GM18507 (cell line): Measurements from ENCODE around the gene COPS9.

Experiments
- DNase-seq: peaks from one replicate; pipeline ENCODE4 v3.0.0; 2011; ENCODE audit warnings: low read depth; ENCODE audit not compliant: insufficient read length; ENCODE audit errors: extremely low spot score
- FAIRE-seq: peaks from 2 replicates; lab custom pipeline; 2011; peaks lifted over from hg19 to GRCh38; lab: Jason Lieb, UNC

The COPS9 gene

GRCh38 chr2:240124651-240125030 lies 11.5 kb downstream of the COPS9 start:
- DNase-seq (no peak), FAIRE-seq (no peak)

GRCh38 chr2:240123821-240124650 lies 12.1 kb downstream of the COPS9 start:
- DNase-seq (no peak), FAIRE-seq (no peak)

- no peak for DNase-seq
- no peak for FAIRE-seq
Observed at GRCh38 chr2:240121675-240122074, 14.4 kb downstream of the COPS9 start.

- FAIRE-seq (no peak), DNase-seq (no peak)
Observed at GRCh38 chr2:240121190-240121589, 14.9 kb downstream of the COPS9 start.

GRCh38 chr2:240114233-240114632 lies 21.9 kb downstream of the COPS9 start:
- no peak for DNase-seq
- FAIRE-seq, result no peak

DNA sequence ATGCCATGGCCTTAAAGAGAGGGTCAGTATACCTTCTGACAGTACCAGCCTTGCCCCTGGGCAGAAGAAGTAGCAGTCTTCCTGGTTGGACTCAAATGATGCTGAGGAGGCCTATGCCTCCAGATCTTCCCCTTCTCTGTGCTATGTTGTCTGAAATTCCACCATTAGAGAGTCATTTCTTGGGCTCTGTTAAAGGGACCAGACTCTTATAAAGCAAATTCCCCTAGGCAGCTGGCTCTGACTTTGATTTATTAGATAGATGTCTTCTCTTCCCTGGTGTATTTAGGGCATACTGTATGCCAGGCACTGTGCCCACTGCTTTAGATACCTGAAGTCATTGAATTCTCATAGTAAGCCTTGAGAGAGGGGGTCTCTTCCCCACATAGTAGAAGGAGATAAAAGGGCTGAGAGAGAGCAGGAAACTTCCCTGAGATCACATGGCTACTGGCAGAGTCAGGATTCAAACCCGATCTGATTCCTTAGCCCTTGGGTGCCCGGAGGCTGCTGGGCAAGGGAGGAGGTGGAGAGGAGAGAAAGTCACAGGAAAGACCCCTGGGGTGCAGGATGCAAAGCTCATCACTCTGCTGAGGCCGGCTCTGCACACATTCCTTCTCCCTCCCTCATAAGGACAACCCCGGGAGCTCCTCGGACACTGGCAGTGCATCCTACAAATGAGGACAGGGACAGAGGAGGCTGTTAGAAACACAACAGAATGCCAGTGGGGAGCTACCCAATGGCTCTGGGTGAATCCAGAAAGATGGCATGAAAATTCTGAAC lies 23.0 kb downstream of the COPS9 start:
- DNase-seq (no peak), FAIRE-seq (no peak)

- FAIRE-seq, result no peak
Observed at GRCh38 chr2:240111253-240111652, 24.9 kb downstream of the COPS9 start.

GRCh38 chr2:240109386-240109785 lies 26.7 kb downstream of the COPS9 start:
- FAIRE-seq, result no peak

More at GRCh38 chr2:240111253-240111652, 24.9 kb downstream of the COPS9 start:
- DNase-seq, result no peak

GRCh38 chr2:240107477-240107796 lies 28.7 kb downstream of the COPS9 start:
- DNase-seq, result no peak
- no peak for FAIRE-seq

More at GRCh38 chr2:240109386-240109785, 26.7 kb downstream of the COPS9 start:
- DNase-seq, result no peak

DNA sequence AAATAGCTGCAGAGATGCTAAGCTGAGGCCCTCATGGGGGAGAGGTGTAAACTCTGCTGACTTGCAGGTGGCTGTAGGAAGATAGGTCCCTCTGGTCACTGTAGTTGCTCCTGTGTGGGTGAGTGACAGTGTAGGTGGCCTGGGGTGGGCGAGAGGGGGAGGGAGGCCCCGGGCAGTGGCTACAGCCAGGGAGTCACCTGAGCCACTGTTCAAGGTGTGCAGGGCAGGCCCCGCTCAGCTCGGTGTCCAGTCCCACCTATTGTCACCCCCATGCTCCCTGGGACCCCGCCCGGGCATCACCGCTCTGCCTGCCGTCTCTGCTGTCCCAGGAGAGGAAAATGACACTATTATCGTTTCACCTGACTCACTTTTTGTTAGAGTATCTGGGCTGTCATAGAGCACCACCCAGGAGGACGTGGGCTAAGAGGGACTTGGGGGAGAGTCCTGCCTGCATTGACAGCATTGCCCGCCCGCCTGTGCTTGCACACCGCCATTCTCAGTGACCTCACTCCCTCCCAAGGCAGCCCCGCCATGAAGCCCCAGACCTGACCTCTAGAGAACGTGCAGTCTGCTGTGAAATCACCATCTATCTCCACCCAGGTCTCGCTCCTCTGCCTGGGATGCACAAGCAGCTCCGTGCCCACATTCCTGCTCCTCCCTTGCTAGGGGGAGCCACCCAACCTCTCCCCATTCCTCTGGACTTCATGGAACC lies 29.2 kb downstream of the COPS9 start:
- DNase-seq (no peak), FAIRE-seq (no peak)

GRCh38 chr2:240105982-240106381 lies 30.1 kb downstream of the COPS9 start:
- DNase-seq, result no peak
- no peak for FAIRE-seq

DNA sequence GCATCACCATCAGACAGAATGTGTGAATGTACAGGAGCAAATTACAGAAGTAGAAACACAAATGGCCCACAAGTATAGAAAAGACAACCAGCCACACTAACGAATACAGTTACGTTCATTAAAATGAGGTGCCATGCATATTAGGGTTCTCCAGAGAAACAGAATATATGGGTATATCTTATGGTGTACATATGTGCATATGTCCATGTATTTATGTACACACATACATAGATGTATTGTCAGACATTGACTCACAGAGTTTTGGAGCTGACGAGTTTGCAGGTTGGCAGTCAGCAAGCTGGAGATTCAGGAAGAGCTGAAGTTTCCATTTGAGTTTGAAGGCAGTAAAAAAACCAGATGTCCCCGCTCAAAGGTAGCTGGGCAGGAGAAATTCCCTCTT lies 33.0 kb downstream of the COPS9 start:
- no peak for FAIRE-seq
- DNase-seq, result no peak

DNA sequence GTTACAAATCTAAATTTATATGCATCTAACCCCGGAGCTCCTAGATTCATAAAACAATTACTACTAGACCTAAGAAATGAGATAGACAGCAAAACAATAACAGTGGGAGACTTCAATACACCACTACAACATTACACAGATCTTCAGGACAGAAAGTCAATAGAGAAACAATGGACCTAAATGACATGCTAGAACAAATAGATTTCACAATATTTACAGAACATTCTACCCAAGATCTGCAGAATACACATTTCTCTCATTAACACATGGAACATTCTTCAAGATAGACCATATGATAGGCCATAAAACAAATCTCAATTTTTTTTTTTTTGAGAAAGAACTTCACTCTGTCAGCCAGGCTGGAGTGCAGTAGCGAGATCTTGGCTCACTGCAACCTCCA lies 37.8 kb downstream of the COPS9 start:
- FAIRE-seq (no peak), DNase-seq (no peak)

DNA sequence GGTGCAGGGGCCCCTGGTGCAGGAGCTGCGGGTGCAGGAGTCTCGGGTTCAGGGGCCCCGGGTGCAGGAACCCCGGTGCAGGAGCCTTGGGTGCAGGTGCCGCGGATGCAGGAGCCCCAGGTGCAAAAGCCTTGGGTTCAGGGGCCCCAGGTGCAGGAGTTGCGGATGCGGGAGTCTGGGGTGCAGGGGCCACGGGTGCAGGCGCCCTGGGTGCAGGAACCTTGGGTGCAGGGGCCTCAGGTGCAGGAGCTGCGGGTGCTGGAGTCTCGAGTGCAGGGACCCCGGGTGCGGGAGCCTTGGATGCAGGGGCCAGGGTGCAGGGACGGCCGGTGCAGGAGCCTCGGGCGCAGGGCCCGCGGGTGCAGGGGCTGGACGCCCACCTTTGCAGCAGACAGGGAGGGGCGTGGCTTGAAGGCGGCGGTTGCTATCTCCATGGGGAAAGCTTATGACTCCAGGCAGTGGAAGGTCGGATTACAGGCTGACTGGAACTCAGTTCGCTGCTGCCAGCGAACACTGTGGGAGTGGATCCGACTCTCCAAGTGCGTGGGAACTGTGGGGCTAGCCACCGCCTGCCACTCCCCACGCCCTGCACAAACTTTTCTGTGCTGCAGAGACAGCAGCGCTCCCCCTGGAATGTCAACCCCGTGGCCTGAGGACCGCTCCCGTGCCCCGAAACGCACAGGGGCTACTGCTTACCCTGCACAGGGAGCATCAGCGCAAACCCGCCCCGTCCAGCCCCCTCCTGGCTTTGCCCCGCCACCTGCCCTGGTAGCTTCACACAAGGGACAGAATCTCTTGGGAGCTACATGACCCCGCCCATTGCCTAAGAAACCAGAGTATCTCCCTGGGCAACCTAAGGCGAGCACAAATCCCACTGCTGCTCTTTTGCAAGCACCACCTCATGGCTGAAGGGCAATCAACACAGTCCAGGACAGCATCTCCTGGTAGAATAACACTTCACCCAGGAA lies 40.3 kb downstream of the COPS9 start:
- no peak for DNase-seq
- FAIRE-seq, result no peak

DNA sequence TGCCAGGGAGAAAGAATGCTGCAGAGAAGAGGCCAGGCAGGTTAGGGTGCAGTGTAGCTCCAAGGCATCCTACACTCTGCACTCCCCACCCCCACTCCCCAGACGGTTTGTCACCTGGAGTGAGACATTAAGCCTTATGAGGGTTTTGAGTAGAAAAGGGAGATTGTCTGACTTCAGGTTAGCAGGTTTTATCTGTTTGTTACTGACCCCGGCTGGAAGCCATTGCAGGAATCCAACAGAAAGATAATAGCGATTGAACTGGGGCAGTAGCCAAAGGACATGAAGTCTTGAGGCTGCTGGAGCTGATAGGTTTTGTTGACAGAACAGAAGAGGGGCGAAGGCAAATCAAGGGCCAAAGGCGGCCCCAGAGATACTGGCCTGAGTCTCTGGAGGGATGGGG lies 46.8 kb downstream of the COPS9 start:
- DNase-seq (no peak), FAIRE-seq (no peak)

GRCh38 chr2:240086563-240086962 lies 49.5 kb downstream of the COPS9 start:
- FAIRE-seq (no peak), DNase-seq (no peak)
